Measurements from ENCODE around the gene PDE4D.

DNA sequence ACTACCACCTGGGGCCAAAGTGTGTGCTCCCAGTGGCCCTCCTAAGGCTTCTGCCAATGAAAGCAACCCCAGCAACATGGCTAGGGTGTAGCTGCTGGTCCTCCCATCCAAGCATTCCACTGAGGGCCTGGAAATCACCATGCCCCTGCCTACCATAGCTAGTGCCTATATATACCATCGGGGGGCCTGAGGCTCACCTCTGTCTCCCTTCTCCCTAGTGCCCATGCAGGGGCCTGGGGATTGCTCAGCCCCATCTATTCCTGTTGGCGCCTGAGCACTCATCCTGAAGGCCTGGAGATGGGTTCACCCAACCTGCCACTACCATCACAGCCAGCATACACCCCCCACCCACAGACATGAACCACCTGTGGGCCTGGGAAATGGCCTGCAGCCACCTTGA, 943.3 kb downstream of the PDE4D start:
- TF ChIP-seq, protein P1, sequence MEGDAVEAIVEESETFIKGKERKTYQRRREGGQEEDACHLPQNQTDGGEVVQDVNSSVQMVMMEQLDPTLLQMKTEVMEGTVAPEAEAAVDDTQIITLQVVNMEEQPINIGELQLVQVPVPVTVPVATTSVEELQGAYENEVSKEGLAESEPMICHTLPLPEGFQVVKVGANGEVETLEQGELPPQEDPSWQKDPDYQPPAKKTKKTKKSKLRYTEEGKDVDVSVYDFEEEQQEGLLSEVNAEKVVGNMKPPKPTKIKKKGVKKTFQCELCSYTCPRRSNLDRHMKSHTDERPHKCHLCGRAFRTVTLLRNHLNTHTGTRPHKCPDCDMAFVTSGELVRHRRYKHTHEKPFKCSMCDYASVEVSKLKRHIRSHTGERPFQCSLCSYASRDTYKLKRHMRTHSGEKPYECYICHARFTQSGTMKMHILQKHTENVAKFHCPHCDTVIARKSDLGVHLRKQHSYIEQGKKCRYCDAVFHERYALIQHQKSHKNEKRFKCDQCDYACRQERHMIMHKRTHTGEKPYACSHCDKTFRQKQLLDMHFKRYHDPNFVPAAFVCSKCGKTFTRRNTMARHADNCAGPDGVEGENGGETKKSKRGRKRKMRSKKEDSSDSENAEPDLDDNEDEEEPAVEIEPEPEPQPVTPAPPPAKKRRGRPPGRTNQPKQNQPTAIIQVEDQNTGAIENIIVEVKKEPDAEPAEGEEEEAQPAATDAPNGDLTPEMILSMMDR (conservative IDR thresholded peaks at IDR 0.05 in 1 of 2, IDR thresholded peaks at IDR 0.05 in 1 of 2; ENCODE audit: extremely low read depth in 1 of 2, insufficient read depth in 1 of 2, low read depth in 1 of 2, low read length in 2 of 2) = no peak
- TF ChIP-seq EZH2 (IDR thresholded peaks at IDR 0.05; ENCODE audit: borderline replicate concordance, low read length) = no peak
